ENCODE data around the gene DEPDC1B. TPM values are rescaled to one million over a fixed set of nuclear protein-coding genes. Genes with fewer than 3 reads are reported as not detected.
A peak's percentile ranks its signal among the peaks of the same experiment; 100 is the strongest.
"Not testable (repeated sequence)": the region's sequence is repeated elsewhere in the genome, so short reads cannot be mapped to it uniquely, and the experiment has no call there.

Gene DEPDC1B
- total RNA-seq: 10 to 100 TPM; 11.3 to 14.7 TPM
- polyA plus RNA-seq: 0.85 TPM

- peak; percentile 78 to 84 (median 79) for DNase-seq
- Mint-ChIP-seq H3K27ac (peak within 1 kb of the TSS; percentile 1 to 97 (median 90)), H3K27me3 (peaks cover 0 to 5% of the 10 kb centered on the region in 2 donors), H3K9me3 (no peaks in the 10 kb centered on the region), H3K36me3 (peaks cover 0 to 2% (median 0%) of the 10 kb centered on the region in 3 donors), H3K4me3 (peak within 1 kb of the TSS; percentile 90 to 97 (median 93)), H3K4me1 (peaks cover 16 to 29% (median 29%) of the 10 kb centered on the region in 3 donors)
- no peaks in the 10 kb centered on the region for H3K9me3 ChIP-seq (ENCODE audit: low read length)
- peak within 1 kb of the TSS; percentile 82 for H3K4me3 ChIP-seq (ENCODE audit: low read length)
- ChIA-PET POLR2A (interaction anchor here (0.8 kb wide), 1 partner anchor 632 kb away, joined by 3 read pairs; the partner anchor contains the start of gene ZSWIM6), CTCF (interaction anchor here (0.7 to 2.0 kb wide), 7 partner anchors 10 to 25 kb away, joined by 3 to 6 read pairs (median 4); no protein-coding TSS in a partner anchor)
- no peaks in the 10 kb centered on the region for H3K36me3 ChIP-seq (ENCODE audit: insufficient read depth, low read length)
- H3K27me3 ChIP-seq (ENCODE audit: insufficient read depth, low read length, poor library complexity, severe bottlenecking): no peaks in the 10 kb centered on the region
- peaks cover 19% of the 10 kb centered on the region for H3K4me1 ChIP-seq (ENCODE audit: insufficient read depth, low read length)
- H3K27ac ChIP-seq (ENCODE audit: low read depth, low read length): peak within 1 kb of the TSS; percentile 74
These were observed at the start of gene DEPDC1B for GRCh38 chr5:60699609-60700415. DEPDC1B (minus strand) TSS chr5:60700166; CDS start chr5:60700093, 73 bp downstream.

GRCh38 chr5:60744682-60745081 lies 44.7 kb upstream of the DEPDC1B start:
- no peak overlapping the region for H3K4me3 Mint-ChIP-seq
- H3K9me3 Mint-ChIP-seq: peaks cover 5 to 14% (median 12%) of the 10 kb centered on the region in 5 donors
- H3K9me3 ChIP-seq (ENCODE audit: low read length): no peaks in the 10 kb centered on the region
- ChIA-PET CTCF (no interaction called here), POLR2A (no interaction called here)
- DNase-seq: no peak
- H3K27ac Mint-ChIP-seq: no peak overlapping the region
- H3K27me3 Mint-ChIP-seq: peaks cover 3 to 7% of the 10 kb centered on the region in 2 donors
- no peaks in the 10 kb centered on the region for H3K4me1 Mint-ChIP-seq
- no peak overlapping the region for H3K27ac ChIP-seq (ENCODE audit: low read depth, low read length)
- no peaks in the 10 kb centered on the region for H3K27me3 ChIP-seq (ENCODE audit: insufficient read depth, low read length, poor library complexity, severe bottlenecking)
- no peak overlapping the region for H3K4me3 ChIP-seq (ENCODE audit: low read length)
- H3K4me1 ChIP-seq (ENCODE audit: insufficient read depth, low read length): no peaks in the 10 kb centered on the region
- H3K36me3 ChIP-seq (ENCODE audit: insufficient read depth, low read length): no peaks in the 10 kb centered on the region
- peaks cover 0 to 4% (median 0%) of the 10 kb centered on the region in 3 donors for H3K36me3 Mint-ChIP-seq

GRCh38 chr5:60743511-60744314 lies 43.7 kb upstream of the DEPDC1B start:
- Histone ChIP-seq H3K27ac (ENCODE audit: low read depth, low read length) (no peak overlapping the region), H3K9me3 (ENCODE audit: low read length) (no peaks in the 10 kb centered on the region), H3K4me1 (ENCODE audit: insufficient read depth, low read length) (no peaks in the 10 kb centered on the region), H3K4me3 (ENCODE audit: low read length) (no peak overlapping the region), H3K27me3 (ENCODE audit: insufficient read depth, low read length, poor library complexity, severe bottlenecking) (no peaks in the 10 kb centered on the region), H3K36me3 (ENCODE audit: insufficient read depth, low read length) (no peaks in the 10 kb centered on the region)
- no peak overlapping the region for H3K4me3 Mint-ChIP-seq
- no peak for DNase-seq
- no peaks in the 10 kb centered on the region for H3K4me1 Mint-ChIP-seq
- H3K9me3 Mint-ChIP-seq: peaks cover 5 to 16% (median 14%) of the 10 kb centered on the region in 5 donors
- peaks cover 3% of the 10 kb centered on the region in 2 donors for H3K27me3 Mint-ChIP-seq
- peaks cover 0 to 4% (median 0%) of the 10 kb centered on the region in 3 donors for H3K36me3 Mint-ChIP-seq
- POLR2A ChIA-PET: no interaction called here
- H3K27ac Mint-ChIP-seq: no peak overlapping the region
- CTCF ChIA-PET: interaction anchor here (1.4 kb wide), 1 partner anchor 12 kb away, joined by 3 read pairs; no protein-coding TSS in a partner anchor

GRCh38 chr5:60740322-60740721 lies 40.4 kb upstream of the DEPDC1B start:
- H3K36me3 Mint-ChIP-seq: peaks cover 0 to 4% (median 0%) of the 10 kb centered on the region in 3 donors
- no peaks in the 10 kb centered on the region for H3K36me3 ChIP-seq (ENCODE audit: insufficient read depth, low read length)
- no peaks in the 10 kb centered on the region for H3K9me3 ChIP-seq (ENCODE audit: low read length)
- no peak for DNase-seq
- no peaks in the 10 kb centered on the region for H3K27me3 ChIP-seq (ENCODE audit: insufficient read depth, low read length, poor library complexity, severe bottlenecking)
- H3K4me3 ChIP-seq (ENCODE audit: low read length): no peak overlapping the region
- peaks cover 5 to 12% of the 10 kb centered on the region in 2 donors for H3K27me3 Mint-ChIP-seq
- H3K27ac ChIP-seq (ENCODE audit: low read depth, low read length): no peak overlapping the region
- ChIA-PET CTCF (no interaction called here), POLR2A (no interaction called here)
- H3K4me3 Mint-ChIP-seq: no peak overlapping the region
- no peak overlapping the region for H3K27ac Mint-ChIP-seq
- H3K4me1 Mint-ChIP-seq: no peaks in the 10 kb centered on the region
- H3K9me3 Mint-ChIP-seq: peaks cover 5 to 16% (median 14%) of the 10 kb centered on the region in 5 donors
- H3K4me1 ChIP-seq (ENCODE audit: insufficient read depth, low read length): no peaks in the 10 kb centered on the region

GRCh38 chr5:60738933-60739332 lies 39.0 kb upstream of the DEPDC1B start:
- Mint-ChIP-seq H3K36me3 (peaks cover 0 to 4% (median 0%) of the 10 kb centered on the region in 3 donors), H3K27ac (no peak overlapping the region), H3K27me3 (peaks cover 2 to 12% of the 10 kb centered on the region in 2 donors)

GRCh38 chr5:60738461-60738860 lies 38.5 kb upstream of the DEPDC1B start:
- no peaks in the 10 kb centered on the region for H3K9me3 ChIP-seq (ENCODE audit: low read length)
- DNase-seq: no peak
- no peak overlapping the region for H3K4me3 Mint-ChIP-seq
- ChIA-PET POLR2A (no interaction called here), CTCF (interaction anchor here (1.5 kb wide), 1 partner anchor 20 kb away, joined by 3 read pairs; no protein-coding TSS in a partner anchor)
- H3K36me3 ChIP-seq (ENCODE audit: insufficient read depth, low read length): no peaks in the 10 kb centered on the region
- H3K27me3 Mint-ChIP-seq: peaks cover 5 to 12% of the 10 kb centered on the region in 2 donors
- H3K9me3 Mint-ChIP-seq: peaks cover 5 to 16% (median 14%) of the 10 kb centered on the region in 5 donors
- H3K4me1 Mint-ChIP-seq: no peaks in the 10 kb centered on the region
- H3K27me3 ChIP-seq (ENCODE audit: insufficient read depth, low read length, poor library complexity, severe bottlenecking): no peaks in the 10 kb centered on the region
- no peaks in the 10 kb centered on the region for H3K4me1 ChIP-seq (ENCODE audit: insufficient read depth, low read length)
- no peak overlapping the region for H3K27ac ChIP-seq (ENCODE audit: low read depth, low read length)
- no peak overlapping the region for H3K4me3 ChIP-seq (ENCODE audit: low read length)
- no peak overlapping the region for H3K27ac Mint-ChIP-seq
- H3K36me3 Mint-ChIP-seq: peaks cover 0 to 4% (median 0%) of the 10 kb centered on the region in 3 donors

More at GRCh38 chr5:60738933-60739332, 39.0 kb upstream of the DEPDC1B start:
- Histone ChIP-seq H3K9me3 (ENCODE audit: low read length) (no peaks in the 10 kb centered on the region), H3K4me3 (ENCODE audit: low read length) (no peak overlapping the region), H3K36me3 (ENCODE audit: insufficient read depth, low read length) (no peaks in the 10 kb centered on the region), H3K4me1 (ENCODE audit: insufficient read depth, low read length) (no peaks in the 10 kb centered on the region), H3K27ac (ENCODE audit: low read depth, low read length) (no peak overlapping the region), H3K27me3 (ENCODE audit: insufficient read depth, low read length, poor library complexity, severe bottlenecking) (no peaks in the 10 kb centered on the region)
- peaks cover 5 to 16% (median 14%) of the 10 kb centered on the region in 5 donors for H3K9me3 Mint-ChIP-seq
- H3K4me1 Mint-ChIP-seq: no peaks in the 10 kb centered on the region
- no peak overlapping the region for H3K4me3 Mint-ChIP-seq
- ChIA-PET POLR2A (no interaction called here), CTCF (interaction anchor here (1.5 kb wide), 1 partner anchor 20 kb away, joined by 3 read pairs; no protein-coding TSS in a partner anchor)
- DNase-seq: no peak

- H3K9me3 Mint-ChIP-seq; H3K4me1 Mint-ChIP-seq; H3K4me3 ChIP-seq (ENCODE audit: low read length); H3K4me1 ChIP-seq (ENCODE audit: insufficient read depth, low read length); H3K27me3 ChIP-seq (ENCODE audit: insufficient read depth, low read length, poor library complexity, severe bottlenecking); H3K4me3 Mint-ChIP-seq; DNase-seq; H3K27ac ChIP-seq (ENCODE audit: low read depth, low read length); POLR2A ChIA-PET; H3K27ac Mint-ChIP-seq; H3K9me3 ChIP-seq (ENCODE audit: low read length); H3K36me3 ChIP-seq (ENCODE audit: insufficient read depth, low read length); H3K36me3 Mint-ChIP-seq: not testable (repeated sequence)
- CTCF ChIA-PET: interaction anchor here (1.2 kb wide), 1 partner anchor 12 kb away, joined by 3 read pairs; no protein-coding TSS in a partner anchor
- peaks cover 7 to 24% of the 10 kb centered on the region in 2 donors for H3K27me3 Mint-ChIP-seq
These were observed 30.9 kb upstream of the DEPDC1B start for GRCh38 chr5:60730858-60731257.
